KMS-11 (cell line): ENCODE measurements around the gene CLDN16.

Source experiments
- H2AFZ ChIP-seq: fragments of 200-600 bp; sonication (generic); 2 replicates; pipeline ENCODE4 v1.6.1; 2016; ENCODE audit warnings: antibody characterized with exemption, mixed run types, low read depth
- H3K27ac ChIP-seq: fragments of 200-600 bp; sonication (generic); 2 replicates; pipeline ENCODE4 v1.6.1; 2016; ENCODE audit warnings: mild to moderate bottlenecking, mixed run types
- H3K27me3 ChIP-seq: fragments of 200-600 bp; sonication (generic); 2 replicates; pipeline ENCODE4 v1.6.1; 2017; ENCODE audit warnings: mild to moderate bottlenecking, low read depth, mixed run types, moderate library complexity; ENCODE audit not compliant: insufficient read depth
- H3K36me3 ChIP-seq: fragments of 200-600 bp; sonication (generic); 2 replicates; pipeline ENCODE4 v1.6.1; 2017; ENCODE audit warnings: mild to moderate bottlenecking, mixed run types; ENCODE audit not compliant: insufficient read depth
- H3K4me1 ChIP-seq: fragments of 200-600 bp; sonication (generic); 2 replicates; pipeline ENCODE4 v1.6.1; 2016; ENCODE audit warnings: mild to moderate bottlenecking, low read depth, mixed run types; ENCODE audit not compliant: poor library complexity, severe bottlenecking
- H3K4me2 ChIP-seq: fragments of 200-600 bp; sonication (generic); 2 replicates; pipeline ENCODE4 v1.7.0; 2016; ENCODE audit warnings: mild to moderate bottlenecking, mixed run types
- H3K4me3 ChIP-seq: fragments of 200-600 bp; sonication (generic); IDR thresholded peaks from 2 replicates; pipeline ENCODE4 v1.6.1; 2017; ENCODE audit warnings: low read depth, low read length, mixed read lengths; ENCODE audit not compliant: insufficient read depth
- H3K79me2 ChIP-seq: fragments of 200-600 bp; sonication (generic); 2 replicates; pipeline ENCODE4 v1.6.1; 2016; ENCODE audit warnings: low read depth, mixed run types; ENCODE audit not compliant: insufficient read depth
- H3K9ac ChIP-seq: fragments of 200-600 bp; sonication (generic); 2 replicates; pipeline ENCODE4 v1.6.1; 2016; ENCODE audit warnings: mild to moderate bottlenecking, mixed run types
- H4K20me1 ChIP-seq: fragments of 200-600 bp; sonication (generic); 2 replicates; pipeline ENCODE4 v1.6.1; 2016; ENCODE audit warnings: mild to moderate bottlenecking, mixed run types; ENCODE audit not compliant: insufficient read depth
- TF ChIP-seq, protein P1 (sequence below): fragments of 200-600 bp; sonication (generic); conservative IDR thresholded peaks from 2 replicates; pipeline ENCODE4 v1.6.1; 2017; ENCODE audit warnings: low read depth, mild to moderate bottlenecking, antibody characterized with exemption, low read length, moderate library complexity, mixed read lengths

The CLDN16 gene

GRCh38 chr3:190456770-190457169 is 68.8 kb downstream of the CLDN16 start:
- Histone ChIP-seq H3K27me3 (no peaks in the 10 kb centered on the region), H3K4me1 (no peaks in the 10 kb centered on the region), H4K20me1 (no peaks in the 10 kb centered on the region), H3K4me2 (no peak overlapping the region), H3K27ac (no peak overlapping the region), H3K79me2 (no peaks in the 10 kb centered on the region), H3K4me3 (no peak overlapping the region), H3K9ac (no peak overlapping the region), H2AFZ (no peak overlapping the region), H3K36me3 (no peaks in the 10 kb centered on the region)
- TF ChIP-seq, protein P1, sequence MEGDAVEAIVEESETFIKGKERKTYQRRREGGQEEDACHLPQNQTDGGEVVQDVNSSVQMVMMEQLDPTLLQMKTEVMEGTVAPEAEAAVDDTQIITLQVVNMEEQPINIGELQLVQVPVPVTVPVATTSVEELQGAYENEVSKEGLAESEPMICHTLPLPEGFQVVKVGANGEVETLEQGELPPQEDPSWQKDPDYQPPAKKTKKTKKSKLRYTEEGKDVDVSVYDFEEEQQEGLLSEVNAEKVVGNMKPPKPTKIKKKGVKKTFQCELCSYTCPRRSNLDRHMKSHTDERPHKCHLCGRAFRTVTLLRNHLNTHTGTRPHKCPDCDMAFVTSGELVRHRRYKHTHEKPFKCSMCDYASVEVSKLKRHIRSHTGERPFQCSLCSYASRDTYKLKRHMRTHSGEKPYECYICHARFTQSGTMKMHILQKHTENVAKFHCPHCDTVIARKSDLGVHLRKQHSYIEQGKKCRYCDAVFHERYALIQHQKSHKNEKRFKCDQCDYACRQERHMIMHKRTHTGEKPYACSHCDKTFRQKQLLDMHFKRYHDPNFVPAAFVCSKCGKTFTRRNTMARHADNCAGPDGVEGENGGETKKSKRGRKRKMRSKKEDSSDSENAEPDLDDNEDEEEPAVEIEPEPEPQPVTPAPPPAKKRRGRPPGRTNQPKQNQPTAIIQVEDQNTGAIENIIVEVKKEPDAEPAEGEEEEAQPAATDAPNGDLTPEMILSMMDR = no peak

DNA sequence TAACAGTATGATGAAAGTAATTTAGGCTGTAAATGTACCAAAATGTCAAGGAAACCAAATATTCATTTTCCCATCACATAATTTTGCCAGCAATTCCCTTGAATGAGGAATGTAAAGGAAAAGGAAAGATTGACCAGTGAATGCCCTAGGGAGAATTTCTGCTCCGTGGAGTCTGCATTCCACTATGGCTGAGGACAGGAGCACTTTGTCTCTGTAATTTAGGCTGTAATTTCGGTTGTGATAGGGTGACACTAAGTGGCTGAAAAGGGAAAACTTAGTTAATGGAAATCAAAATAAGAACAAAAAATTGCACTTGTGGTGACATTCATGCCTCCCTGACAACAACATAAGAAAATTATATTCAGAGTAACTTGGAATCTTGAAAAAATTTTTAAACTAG is 70.1 kb downstream of the CLDN16 start:
- H3K4me3 ChIP-seq = no peak overlapping the region
- no peak overlapping the region for H2AFZ ChIP-seq
- no peaks in the 10 kb centered on the region for H3K36me3 ChIP-seq
- no peaks in the 10 kb centered on the region for H3K4me1 ChIP-seq
- H4K20me1 ChIP-seq = no peaks in the 10 kb centered on the region
- no peaks in the 10 kb centered on the region for H3K27me3 ChIP-seq
- H3K27ac ChIP-seq = no peak overlapping the region
- TF ChIP-seq, protein P1 = no peak
- no peak overlapping the region for H3K9ac ChIP-seq
- no peaks in the 10 kb centered on the region for H3K79me2 ChIP-seq
- no peak overlapping the region for H3K4me2 ChIP-seq
